ENCODE measurements around the gene DESI2.

DNA sequence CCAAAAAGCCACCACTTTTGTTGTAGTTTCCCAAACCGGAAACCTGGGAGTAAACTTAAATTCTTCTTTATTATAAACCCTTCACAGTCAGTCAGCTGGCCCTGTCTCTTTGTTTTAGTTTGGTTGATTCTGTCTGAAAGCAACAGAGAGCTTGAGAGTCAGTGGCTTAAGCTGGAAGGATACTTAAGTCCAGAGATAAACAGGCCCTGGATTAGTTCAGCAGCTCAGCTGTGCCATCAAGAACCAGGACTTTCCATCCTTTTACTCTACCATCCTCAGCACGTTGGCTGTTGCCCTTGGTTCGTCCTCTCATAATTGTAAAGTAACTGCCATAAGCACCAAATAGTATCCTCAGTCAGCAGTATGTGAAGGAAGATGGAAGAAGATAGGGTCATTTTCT is 4.5 kb downstream of the DESI2 start:
- no peak for TF ChIP-seq CTCF (conservative IDR thresholded peaks at IDR 0.05; ENCODE audit: low read length)
- no peak for TF ChIP-seq EZH2phosphoT487 (IDR thresholded peaks at IDR 0.05; ENCODE audit: borderline replicate concordance, low read depth, low read length)
